Gastrocnemius medialis (tissue), 4 donors: ENCODE results near the gene LPAR5.

Experiments used
- POLR2A ChIP-seq, 2 donors: fragments of 450-650 bp; IDR thresholded peaks; one replicate each; pipeline ENCODE4 v1.6.1; 2017; ENCODE audit warnings: antibody characterized with exemption in 2 of 2, mild to moderate bottlenecking in 2 of 2, moderate library complexity in 2 of 2
- TF ChIP-seq, protein P1 (sequence below), 5 experiments: fragments of 450-650 bp in 3 of 5; fragments of 200-600 bp in 2 of 5; sonication (generic) in 2 of 5; IDR thresholded peaks in 4 of 5; conservative IDR thresholded peaks in 1 of 5; 1 replicate in 4 of 5; 2 replicates in 1 of 5; pipeline ENCODE4 v1.5.1; 2016 to 2019; ENCODE audit warnings: antibody characterized with exemption in 5 of 5, mild to moderate bottlenecking in 3 of 5, moderate library complexity in 3 of 5

DNA sequence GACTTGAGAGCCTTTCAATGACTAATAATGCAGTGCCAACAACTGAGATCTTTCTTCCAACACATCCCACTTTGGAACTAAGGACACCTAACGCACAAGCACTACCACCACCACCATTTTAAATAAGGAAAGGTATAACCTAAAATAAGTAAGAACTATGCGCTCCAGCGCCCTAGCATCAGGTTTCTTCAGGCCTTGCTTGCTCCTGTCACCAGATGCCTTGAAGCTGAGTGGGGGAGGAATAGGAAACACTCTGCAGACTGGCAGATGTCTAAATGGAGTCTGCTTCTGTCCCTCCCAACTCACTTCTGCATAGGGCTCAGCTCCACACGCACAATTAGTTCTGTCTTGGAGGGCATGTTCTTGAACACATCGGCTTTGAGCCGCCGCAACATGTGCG is 43.7 kb downstream of the LPAR5 start:
- TF ChIP-seq, protein P1, sequence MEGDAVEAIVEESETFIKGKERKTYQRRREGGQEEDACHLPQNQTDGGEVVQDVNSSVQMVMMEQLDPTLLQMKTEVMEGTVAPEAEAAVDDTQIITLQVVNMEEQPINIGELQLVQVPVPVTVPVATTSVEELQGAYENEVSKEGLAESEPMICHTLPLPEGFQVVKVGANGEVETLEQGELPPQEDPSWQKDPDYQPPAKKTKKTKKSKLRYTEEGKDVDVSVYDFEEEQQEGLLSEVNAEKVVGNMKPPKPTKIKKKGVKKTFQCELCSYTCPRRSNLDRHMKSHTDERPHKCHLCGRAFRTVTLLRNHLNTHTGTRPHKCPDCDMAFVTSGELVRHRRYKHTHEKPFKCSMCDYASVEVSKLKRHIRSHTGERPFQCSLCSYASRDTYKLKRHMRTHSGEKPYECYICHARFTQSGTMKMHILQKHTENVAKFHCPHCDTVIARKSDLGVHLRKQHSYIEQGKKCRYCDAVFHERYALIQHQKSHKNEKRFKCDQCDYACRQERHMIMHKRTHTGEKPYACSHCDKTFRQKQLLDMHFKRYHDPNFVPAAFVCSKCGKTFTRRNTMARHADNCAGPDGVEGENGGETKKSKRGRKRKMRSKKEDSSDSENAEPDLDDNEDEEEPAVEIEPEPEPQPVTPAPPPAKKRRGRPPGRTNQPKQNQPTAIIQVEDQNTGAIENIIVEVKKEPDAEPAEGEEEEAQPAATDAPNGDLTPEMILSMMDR (IDR thresholded peaks at IDR 0.05 in 4 of 5, conservative IDR thresholded peaks at IDR 0.05 in 1 of 5): no peak
- no peak for TF ChIP-seq POLR2A (IDR thresholded peaks at IDR 0.05)
